Hindlimb muscle (tissue), 1 donor: Measurements from ENCODE around the gene TRPM6. TPM values are rescaled to one million over a fixed set of nuclear protein-coding genes. Genes with fewer than 3 reads are reported as not detected.
"Not testable (repeated sequence)": the region's sequence is repeated elsewhere in the genome, so short reads cannot be mapped to it uniquely, and the experiment has no call there.

Source experiments
- DNase-seq: peaks from one replicate; pipeline ENCODE4 v3.0.0-alpha.2; 2013
- polyA plus RNA-seq: library from polyadenylated mRNA; unstranded; fragments of 120-200 nt; gene quantifications from one replicate; pipeline ENCODE4 v1.2.1, GENCODE V29; 2013; ENCODE audit not compliant: insufficient read length

TRPM6 gene
- polyA plus RNA-seq, 1 donor: 0.32 TPM

DNA sequence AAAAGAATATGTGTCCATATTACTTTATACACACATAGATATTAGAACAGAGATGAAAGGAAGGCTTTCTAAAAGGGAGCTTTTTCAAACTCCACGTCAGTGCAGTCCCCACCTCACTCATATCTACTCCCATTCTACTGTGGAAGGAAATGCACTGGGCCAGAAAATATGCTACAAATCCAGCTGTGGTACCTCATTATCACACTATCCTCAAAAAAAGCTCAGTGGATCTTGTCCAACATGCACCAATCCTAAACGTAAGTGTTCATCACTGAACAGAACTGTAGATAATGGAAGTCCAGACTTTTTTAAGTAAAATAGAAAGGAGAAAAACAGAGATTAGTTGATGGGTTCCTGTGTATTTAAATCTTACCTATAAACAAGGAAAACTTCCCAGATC lies 27.9 kb downstream of the TRPM6 start:
- no peak for DNase-seq

DNA sequence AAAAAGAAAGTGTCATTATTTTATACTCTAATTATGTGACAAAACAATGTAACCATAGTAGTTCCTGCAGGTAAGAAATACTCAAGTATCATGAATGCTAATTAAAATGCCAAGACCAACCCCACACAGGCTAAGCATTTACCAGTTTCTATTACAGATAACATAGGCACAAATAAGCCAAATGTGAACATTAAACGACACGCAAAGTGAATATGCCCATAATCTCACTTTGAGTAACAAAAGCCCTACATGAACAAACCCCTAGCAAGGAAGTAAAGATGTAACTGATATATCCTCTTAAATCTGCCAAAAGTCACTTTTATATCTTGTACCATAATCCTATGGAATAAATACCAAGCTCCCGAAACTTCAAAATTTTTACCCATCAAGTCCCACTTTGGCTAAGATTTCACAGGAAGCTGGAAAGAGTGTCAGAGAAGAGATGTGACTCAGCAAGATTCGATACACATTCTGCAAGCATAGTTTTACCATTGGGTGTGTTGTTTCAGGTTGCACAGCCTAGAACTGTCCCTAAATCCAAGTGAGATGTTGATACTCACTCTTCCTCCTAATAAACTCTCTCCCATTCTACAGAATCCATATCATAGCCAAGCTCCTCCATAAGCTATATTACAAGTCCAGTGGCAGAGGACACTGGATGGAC lies 28.8 kb downstream of the TRPM6 start:
- no peak for DNase-seq

DNA sequence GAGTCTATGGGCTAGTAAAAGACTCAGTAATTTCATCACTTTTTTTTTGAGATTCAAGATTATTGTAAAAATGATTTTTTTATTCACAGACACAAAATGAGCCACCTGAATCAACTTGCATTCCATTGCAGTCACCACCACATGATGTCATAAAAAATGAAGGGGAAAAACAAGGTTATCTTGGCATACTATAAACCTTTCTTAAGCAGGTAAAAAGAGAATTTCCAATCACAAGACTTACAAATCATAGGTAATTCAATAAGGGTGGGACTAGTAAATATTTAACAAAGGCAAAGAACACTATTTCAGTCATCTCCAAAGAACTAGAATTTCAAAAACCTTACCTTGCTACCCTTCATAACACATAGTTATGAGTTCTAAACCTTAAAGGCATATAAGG lies 30.7 kb downstream of the TRPM6 start:
- DNase-seq: no peak

DNA sequence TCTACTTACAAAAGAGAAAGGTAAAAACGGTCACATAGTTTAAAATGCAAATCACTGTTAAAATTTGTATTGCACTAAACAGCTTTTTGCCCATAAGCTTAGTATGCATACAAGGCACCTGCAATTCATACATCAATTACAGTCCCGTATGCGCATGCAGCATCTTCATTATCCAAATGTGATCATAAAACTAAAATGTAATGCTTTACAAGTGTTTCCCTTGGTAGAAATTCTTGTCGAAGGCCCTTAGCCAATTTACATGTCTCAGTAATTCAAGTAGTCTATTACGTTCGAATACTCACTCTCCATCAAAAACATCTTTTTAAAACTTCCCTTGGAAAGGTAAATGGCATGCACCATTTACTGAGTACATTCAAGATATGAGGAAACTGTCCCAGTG lies 32.6 kb downstream of the TRPM6 start:
- DNase-seq: no peak

GRCh38 chr9:74853024-74853423 lies 34.7 kb downstream of the TRPM6 start:
- not testable (repeated sequence) for DNase-seq

GRCh38 chr9:74848153-74848525 lies 39.6 kb downstream of the TRPM6 start:
- no peak for DNase-seq

GRCh38 chr9:74847478-74848152 lies 40.1 kb downstream of the TRPM6 start:
- no peak for DNase-seq

GRCh38 chr9:74846766-74847165 lies 41.0 kb downstream of the TRPM6 start:
- no peak for DNase-seq

DNA sequence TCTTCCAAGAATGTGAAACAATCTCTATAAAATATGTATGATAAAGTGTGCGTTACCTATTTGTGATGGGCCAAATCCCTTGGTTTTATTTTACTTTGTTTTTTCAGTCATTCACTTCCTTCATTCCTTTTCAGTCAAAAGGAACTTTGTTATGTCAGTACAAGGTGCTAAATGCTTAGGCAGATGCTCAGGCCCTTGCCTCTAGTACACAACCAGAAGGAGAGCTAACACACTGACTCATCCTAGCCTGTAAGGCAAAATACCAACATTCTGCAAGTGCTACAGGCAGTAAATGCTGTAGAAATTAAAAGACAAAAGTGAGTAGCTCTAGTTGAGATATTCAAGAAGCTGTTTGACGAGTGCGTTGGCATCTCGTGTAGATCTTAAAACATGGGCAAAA lies 49.4 kb downstream of the TRPM6 start:
- DNase-seq: no peak

DNA sequence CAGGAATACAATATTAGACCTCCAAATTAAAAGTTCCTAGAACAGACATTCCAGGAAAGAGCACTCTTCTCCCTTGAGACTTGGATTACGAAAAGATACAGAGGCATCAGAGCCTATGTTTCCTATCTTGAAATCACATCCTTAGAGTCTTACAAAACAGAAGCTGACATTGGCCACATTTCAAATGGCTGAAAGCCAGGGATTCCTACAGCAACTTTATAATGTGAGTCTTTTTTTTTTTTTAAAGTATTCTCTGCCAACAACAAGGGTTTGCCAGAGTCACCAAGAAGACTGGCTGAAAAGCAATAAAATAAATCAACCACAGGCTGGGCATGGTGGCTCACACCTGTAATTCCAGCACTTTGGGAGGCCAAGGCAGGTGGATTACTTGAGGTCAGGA lies 63.1 kb downstream of the TRPM6 start:
- DNase-seq: peak; percentile 11

DNA sequence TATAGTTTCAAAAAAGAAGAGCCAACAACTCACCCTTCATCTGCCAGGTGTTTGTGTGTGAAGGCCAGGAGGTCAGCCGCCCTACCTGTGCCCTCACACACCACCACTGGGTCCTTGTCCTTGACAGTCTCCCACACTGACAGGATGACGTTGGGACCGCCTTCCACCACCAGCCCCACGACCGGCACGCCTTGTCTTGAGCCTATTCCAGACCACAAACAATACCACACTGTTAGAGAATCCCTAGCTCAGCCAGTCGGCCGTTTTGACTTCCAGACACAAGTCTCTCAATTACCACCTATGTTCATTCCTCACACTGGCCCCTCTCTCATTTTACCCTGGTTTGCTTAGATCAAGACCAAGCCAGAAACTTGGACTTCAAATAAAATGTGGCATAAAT lies 66.1 kb downstream of the TRPM6 start:
- no peak for DNase-seq

DNA sequence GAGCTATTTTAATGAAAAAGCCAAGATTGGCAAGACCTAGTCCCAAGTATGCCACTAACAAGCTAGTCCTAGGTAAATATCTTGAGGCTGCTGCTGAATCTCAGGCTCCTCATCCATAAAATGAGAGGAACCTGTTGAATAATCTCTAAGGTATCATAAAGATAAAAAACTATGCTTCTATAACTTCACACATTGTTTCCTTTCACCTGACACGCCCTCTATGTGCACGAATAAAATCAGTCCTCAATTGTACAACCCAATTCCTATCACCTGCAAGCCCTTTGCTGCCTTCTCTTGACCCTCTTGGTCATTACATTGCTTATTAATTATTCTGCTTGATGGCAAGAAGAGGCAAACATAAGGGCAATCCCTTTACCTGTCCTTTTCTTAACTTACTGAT lies 69.9 kb downstream of the TRPM6 start:
- no peak for DNase-seq

- DNase-seq: no peak
Observed at GRCh38 chr9:74817281-74817810, 70.4 kb downstream of the TRPM6 start.

GRCh38 chr9:74810200-74810599 lies 77.5 kb downstream of the TRPM6 start:
- no peak for DNase-seq

GRCh38 chr9:74804018-74804385 lies 83.7 kb downstream of the TRPM6 start:
- DNase-seq: no peak

- no peak for DNase-seq
Observed at GRCh38 chr9:74803376-74804017, 84.2 kb downstream of the TRPM6 start.

DNA sequence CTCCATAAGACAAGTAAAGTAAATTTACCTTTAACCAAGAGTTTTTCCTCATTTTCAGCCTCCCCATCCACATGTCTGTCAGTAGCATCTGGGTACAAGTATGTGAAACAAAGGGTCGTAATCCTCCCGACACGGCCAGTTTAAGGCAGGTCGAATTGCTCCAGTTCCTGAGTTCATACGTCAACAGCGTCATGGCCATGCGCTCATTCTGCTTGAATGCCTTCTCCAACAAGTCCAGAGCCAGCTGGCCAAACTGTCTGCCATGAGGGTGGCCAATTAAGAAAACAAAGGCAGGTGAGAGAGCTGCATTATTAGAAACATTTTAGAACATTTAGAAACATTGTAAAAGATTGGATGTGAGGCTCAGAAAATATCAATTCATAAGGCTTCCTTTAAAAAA lies 87.5 kb downstream of the TRPM6 start:
- no peak for DNase-seq

- DNase-seq: no peak
Observed at GRCh38 chr9:74795803-74796202, 91.9 kb downstream of the TRPM6 start.

DNA sequence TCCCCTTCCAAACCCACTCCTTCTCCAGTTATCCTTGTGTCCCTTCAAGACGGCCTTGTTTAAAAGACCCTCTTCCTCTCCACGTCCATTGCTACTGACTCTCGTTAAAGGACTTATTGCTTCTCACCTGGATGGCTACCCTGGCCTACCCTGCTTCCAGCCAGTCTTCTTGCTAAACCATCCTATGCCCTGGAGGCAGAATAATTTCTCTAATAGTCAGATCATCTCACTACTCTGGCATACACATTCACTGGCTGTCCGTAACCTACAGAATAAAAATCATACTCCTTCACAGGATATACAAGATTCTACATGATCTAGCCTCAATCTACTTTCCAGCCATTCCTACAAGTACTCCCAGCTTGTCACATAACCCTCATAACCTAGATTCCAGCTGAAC lies 92.6 kb downstream of the TRPM6 start:
- no peak for DNase-seq

DNA sequence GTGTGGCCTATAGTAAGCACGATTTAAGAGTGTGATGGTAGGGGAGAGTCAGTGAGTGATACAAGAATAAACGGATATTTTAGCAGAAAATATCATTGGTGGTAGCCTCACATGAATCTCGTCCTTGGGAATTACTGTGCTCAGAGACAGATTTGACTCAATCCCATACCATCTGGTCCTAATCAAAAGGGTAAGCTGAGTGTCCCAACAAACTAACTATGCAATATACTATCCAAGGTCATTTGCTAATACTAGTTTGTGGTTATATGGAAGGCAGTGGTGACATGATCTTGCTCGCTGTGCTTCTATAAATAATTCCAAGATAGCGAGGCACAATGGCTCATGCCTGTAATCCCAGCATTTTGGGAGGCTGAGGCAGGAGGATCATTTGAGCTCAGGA lies 103.2 kb downstream of the TRPM6 start:
- DNase-seq: no peak

GRCh38 chr9:74783408-74783807 lies 104.3 kb downstream of the TRPM6 start:
- no peak for DNase-seq

GRCh38 chr9:74777136-74777879 lies 110.4 kb downstream of the TRPM6 start:
- DNase-seq: peak; percentile 44

- DNase-seq: no peak
Observed at GRCh38 chr9:74775396-74775795, 112.3 kb downstream of the TRPM6 start.
